Activated CD8-positive, alpha-beta memory T cell treated with anti-CD3 and anti-CD28 coated beads for 4 hours (primary cell): ENCODE measurements around the gene JKAMP.
"Not testable (repeated sequence)": the region's sequence is repeated elsewhere in the genome, so short reads cannot be mapped to it uniquely, and the experiment has no call there.

Source experiments
- DNase-seq, 2 donors: peaks; one replicate each; pipeline ENCODE4 v3.0.0-alpha.2; 2020; ENCODE audit warnings: low read depth in 2 of 2

The JKAMP gene, protein sequence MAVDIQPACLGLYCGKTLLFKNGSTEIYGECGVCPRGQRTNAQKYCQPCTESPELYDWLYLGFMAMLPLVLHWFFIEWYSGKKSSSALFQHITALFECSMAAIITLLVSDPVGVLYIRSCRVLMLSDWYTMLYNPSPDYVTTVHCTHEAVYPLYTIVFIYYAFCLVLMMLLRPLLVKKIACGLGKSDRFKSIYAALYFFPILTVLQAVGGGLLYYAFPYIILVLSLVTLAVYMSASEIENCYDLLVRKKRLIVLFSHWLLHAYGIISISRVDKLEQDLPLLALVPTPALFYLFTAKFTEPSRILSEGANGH

DNA sequence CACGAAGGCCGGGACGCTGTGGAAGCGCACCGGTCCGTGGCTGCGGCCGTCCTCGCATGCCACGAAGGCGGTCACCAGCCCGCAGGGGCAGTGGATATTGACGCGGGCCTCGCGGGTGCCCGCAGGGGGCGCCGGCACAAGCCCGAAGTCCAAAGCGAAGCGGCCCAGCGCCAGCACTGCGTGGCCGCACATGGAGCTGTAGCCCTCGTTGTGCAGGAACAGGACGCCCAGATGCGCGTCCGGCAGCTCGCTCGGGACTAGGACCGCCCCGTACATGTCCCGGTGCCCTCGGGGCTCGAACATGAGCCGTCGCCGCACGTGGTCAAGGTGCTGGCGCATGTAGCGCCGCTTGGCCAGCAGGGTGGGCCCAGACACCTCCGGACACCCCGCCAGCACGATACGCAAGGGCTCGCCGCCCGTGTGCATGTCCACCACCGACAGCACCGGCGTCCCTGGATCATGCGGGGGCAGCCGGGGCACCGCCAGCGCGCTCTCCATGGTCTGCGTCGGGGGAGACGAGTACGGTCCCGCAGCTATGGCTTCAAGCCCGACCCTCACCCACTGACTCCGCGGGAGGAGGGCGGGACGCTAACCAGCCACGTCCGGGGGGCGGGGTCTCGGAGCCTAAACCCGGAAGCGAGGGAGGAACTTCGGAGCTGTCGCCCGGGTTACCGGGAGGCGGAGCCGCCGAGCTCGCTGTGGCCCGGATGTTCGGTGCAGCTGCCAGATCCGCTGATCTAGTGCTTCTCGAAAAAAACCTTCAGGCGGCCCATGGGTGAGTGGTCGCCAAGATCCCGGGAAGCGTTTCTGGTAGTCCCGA is at the start of gene JKAMP, which contains the start of gene L3HYPDH:
Gene JKAMP, plus strand, starts transcription at position 699 of the 820 bp plus-strand sequence. Its CDS starts 73 bp downstream, at position 772.
Gene L3HYPDH, minus strand, starts transcription at position 590 of the 820 bp plus-strand sequence. Its CDS starts 92 bp downstream, at position 498.
- DNase-seq: peak; percentile 97 to 98

DNA sequence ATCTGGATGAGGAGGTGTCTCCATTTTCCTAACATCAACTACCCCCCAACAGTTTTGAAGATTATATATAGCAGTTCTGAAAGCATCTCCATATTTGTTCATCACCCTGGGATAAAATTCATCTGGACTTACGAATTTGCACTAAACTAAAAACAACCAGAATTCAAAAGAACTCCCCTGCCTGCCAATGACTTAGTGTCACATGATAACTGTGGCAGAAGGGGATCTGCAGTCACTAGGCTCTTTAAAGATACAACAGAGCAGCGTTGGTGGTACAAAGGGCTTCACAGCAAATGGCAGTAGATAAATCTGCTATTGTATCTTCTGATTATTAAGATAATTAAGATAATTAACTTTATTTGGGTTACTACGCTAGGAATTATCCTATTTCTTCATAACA is 49.2 kb upstream of the JKAMP start:
- no peak for DNase-seq

DNA sequence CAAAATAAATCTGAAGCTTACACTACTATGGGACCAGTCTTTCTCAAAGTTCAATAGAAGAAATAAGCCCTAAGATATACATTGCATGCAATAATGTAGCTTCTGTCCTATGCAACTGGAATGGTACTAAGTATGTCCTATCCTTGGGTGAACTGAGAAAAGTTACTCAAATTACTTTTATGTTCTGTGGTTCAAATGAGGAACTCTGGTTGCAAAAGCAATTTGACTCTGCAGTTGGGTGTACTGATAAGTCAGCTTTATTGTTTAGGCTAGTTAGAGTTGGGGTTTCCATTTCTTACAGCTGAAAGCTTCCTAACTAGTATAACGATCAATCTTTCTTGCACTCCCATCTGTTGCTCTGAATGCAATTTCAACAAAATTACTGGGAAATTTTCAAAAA is 48.3 kb upstream of the JKAMP start:
- DNase-seq: no peak

DNA sequence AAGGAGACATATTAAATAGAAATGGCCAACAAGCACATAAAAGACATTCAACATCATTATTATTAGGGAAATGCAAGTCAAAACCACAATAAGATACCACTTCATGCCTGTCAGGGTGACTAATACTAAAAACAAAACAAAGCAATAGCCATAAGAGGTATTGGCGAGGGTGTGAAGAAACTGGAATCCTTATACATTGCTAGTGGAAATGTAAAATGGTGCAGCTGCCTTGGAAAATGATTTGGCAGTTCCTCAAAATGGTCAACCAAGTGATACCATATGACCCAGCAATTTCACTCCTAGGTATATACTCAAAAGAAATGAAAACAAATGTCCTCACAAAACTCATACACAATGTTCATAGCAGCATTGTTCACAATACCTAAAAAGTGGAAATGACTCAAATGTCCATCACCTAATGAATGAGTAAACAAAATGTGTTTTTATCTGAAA is 46.1 kb upstream of the JKAMP start:
- DNase-seq: no peak

DNA sequence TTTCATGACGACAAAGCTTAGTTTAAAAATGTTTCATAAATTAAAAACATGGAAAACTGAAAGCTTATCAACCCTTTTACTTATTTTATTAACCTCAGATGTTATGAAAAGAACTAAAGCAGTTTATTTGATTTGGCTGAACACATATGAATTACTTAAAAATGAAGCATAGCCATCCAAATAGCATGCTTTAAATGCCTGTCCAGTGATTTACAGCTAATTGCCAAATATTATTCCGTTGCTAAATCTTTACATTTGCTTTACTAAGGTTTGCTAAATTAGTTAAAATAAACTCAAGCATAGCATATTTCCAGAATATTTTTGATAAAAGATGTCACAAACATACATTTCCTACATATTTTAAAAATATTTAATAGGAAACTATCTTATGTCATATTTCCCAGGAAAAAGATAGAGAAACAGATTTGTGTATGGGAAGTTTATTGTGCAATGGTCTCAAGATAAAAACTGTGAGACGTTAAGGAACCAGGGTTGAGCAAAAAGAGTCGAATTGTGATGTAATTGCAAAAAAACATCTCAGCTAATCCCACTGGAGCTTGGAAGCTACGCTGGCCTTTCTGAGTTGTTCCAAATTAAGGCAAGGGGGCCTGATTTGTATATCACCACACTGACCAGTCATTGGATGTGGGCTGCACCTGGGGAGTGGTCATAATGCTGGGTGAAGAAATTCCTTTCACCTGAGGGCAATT is 44.9 kb upstream of the JKAMP start:
- no peak for DNase-seq

DNA sequence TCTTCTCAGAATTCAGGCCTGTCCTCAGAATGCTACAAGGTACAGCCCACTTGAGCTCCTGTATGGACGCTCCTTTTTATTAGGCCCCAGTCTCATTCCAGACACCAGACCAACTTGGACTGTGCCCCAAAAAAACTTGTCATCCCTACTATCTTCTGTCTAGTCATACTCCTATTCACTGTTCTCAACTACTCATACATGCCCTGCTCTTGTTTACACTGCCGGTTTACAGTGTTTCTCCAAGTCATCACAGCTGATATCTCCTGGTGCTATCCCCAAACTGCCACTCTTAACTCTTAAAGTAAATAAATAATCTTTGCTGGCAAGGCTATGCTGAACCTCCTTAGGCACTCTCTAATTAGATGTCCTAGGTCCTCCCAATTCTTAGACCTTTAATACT is 35.6 kb upstream of the JKAMP start:
- DNase-seq: not testable (repeated sequence)

DNA sequence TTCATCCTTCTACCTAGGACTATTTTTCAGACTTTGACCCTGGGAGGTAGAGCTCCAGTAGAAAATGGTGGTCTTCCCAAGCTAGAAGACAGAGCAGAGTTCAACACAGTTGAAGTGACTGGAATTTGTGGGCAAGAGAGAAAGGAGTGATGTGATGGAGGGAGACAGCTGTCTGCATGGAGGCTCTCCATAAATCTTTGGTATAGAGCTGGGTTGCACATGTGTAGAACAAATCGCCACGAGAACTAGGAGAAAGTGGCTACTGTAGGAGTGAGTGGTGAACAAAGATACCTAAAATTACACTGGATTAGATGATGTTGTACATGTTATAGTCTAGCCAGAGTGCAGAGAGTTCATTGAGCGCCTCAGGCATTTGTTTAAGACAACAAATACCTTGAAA is 33.6 kb upstream of the JKAMP start:
- DNase-seq: no peak

DNA sequence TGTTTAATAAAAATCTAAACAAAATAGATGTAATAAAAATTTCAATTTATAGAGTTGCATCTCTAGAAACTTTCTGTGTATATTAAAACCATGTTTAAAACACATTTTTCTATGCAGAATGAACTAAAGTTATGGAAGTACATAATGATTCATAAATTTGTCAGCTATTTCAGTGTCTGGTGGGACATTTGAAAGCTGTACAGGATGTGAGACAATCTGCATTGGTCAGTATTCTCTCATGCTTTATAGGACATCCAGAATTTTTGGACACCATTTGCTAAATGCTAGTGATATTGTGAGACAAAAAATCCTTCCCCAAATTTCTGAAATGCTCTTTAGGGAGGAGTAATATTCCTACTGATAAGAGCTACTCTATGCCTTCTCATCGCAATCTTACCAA is 32.5 kb upstream of the JKAMP start:
- DNase-seq: no peak

DNA sequence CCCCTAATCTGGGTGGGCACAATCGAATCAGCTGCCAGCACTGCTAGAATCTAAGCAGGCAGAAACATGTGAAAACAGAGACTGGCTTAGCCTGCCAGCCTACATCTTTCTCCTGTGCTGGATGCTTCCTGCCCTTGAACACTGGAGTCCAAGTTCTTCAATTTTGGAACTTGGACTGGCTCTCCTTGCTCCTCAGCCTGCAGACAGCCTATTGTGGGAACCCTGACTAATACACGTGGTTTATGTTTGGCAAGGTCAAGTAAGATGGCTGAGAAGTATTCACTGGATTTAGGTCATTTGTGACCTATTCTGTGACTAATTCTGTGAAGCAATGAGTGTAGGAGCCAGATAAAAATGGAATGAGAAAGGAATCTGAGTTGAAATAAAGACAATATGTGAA is 30.2 kb upstream of the JKAMP start:
- no peak for DNase-seq

DNA sequence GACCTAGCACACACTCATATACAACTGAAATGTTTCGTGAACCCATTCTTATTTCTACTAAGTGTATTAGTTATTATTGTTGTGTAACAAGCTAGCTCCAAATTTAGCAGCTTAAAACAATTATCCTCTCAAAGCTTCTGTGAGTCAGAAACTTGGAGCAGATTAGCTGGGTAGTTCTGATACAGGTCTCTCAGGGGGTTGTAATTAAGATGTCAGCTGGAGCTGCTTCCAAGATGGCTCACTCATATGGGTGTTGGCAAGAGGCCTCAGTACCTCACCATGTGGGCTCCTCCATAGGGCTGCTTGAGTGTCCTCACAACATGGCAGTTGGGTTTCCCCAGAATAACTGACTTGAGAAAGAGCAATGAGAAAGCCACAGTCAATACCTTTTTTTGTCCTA is 28.9 kb upstream of the JKAMP start:
- DNase-seq: no peak

DNA sequence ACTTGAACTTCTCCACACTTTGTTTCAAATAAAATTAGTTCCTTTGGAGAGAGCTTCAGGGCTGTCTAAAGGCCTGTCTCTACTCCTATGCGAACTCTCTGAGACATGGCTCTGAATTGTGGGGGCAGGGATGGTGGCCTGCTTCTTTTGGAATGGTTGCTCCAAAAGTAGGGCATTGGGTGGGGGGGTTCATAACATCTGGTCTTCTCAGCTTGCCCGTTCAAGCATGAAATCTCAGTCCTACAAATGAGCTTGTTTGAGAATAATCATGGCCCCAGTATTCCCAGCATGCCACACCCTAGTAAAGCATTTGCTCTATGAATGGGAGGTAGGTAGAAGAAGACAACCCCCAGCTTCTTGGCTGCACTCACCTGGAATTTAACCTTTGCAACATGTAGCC is 25.8 kb upstream of the JKAMP start:
- DNase-seq: no peak

DNA sequence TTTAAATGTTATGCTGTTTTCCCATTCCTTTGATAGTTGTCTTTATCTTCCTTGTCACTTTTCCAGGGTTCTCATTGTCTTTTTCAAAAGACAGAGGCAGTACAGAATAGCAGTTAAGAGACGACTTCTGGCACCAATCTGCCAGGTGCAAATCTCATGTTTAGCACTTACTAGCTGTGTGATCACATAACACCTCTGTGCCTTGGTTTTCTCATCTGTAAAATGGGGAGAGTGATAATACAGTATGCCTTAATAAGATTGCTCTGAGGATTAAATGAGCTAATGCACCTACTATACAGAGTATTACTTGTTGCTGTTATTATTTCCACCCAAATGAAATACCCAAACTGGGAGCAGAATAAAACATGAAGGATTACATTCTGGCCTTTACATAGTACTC is 23.9 kb upstream of the JKAMP start:
- no peak for DNase-seq

DNA sequence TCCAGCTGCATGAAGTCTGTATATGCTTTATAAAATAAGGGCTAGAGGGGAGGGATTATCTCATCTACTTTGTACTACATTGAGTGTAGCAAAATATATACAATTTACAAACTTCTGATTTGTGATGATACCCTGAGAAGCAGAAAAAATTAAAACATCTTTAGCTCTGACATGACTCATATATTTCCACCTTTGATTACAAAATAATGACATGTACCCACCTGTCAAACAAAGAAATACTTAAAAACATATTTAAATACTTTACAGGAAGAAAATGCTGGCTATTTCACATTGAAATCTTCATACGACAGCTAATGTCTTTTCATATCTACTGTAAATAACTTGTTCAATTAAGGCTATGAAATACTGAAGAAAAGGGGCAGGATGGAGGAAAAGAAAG is 22.4 kb upstream of the JKAMP start:
- no peak for DNase-seq

DNA sequence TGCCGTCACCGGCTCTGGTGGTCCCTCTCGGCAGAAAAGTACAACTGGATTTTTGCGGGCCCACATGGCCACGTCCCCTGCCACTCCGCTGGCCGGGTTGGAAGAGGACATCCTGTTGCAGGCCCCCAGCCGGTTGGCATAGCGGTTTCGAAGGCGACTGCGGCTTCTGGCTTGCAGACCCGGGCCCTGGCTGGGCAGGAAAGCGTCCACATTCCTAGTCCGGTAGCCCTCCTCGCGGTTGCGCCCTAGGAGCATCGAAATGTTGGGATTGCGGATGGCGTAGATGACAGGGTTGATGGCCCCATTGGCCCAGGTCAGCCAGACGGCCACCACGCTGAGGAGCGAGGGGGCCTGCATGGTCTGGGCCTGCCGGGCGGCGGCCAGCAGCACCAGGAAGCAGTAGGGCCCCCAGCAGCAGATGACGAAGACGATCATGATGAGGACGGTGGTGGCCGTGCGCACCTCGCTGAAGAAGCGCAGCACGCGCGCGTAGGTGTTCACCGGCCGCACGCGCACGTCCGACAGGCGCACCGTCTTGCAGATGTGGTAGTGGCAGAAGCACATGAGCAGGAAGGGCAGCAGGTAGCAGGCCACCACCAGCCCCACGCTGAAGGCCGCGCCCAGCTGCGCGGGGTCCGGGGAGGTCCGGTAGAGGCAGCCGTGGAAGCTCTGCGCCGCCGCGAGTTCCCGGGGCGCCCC is 20.4 kb upstream of the JKAMP start:
- no peak for DNase-seq

DNA sequence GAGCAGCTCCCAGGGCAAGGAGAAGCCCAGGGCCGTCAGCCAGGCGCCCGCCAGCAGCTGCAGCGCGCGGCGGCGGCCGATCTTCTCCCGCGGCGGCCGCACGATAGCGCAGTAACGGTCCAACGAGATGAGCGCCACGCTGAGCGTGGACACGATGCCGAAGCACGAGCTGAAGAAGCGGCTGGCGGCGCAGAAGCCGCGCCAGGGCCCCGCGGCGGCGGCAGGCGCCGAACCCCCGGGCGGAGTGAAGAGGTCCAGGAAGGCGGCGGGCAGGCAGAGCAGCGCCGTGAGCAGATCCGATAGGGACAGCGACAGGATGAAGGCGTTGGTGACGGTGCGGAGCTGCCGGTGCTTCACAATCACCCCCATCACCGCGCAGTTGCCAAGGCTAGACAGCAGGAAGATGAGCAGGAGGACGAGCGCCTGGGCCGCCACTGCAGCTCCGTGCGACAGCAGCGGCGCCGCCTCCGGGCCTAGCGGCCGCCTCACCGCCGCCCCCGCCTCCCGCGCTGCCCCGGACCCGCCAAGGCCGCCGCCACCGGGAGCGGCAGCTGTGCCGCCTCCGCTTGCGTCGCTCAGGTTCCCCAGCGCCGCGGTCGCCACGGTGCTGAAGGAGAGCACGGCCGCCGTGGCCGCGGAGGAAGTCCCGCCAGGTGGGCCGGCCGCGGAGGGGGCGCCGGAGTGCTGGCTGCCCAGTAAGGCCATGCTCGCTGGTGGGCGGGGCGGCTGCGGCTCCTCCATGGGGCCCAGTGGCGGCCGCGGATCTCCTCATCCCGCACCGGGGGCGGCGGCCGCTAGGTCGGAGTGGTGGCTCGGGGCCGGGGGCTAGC is 19.6 kb upstream of the JKAMP start:
- peak in 1 of 2 donors; percentile 16 for DNase-seq

DNA sequence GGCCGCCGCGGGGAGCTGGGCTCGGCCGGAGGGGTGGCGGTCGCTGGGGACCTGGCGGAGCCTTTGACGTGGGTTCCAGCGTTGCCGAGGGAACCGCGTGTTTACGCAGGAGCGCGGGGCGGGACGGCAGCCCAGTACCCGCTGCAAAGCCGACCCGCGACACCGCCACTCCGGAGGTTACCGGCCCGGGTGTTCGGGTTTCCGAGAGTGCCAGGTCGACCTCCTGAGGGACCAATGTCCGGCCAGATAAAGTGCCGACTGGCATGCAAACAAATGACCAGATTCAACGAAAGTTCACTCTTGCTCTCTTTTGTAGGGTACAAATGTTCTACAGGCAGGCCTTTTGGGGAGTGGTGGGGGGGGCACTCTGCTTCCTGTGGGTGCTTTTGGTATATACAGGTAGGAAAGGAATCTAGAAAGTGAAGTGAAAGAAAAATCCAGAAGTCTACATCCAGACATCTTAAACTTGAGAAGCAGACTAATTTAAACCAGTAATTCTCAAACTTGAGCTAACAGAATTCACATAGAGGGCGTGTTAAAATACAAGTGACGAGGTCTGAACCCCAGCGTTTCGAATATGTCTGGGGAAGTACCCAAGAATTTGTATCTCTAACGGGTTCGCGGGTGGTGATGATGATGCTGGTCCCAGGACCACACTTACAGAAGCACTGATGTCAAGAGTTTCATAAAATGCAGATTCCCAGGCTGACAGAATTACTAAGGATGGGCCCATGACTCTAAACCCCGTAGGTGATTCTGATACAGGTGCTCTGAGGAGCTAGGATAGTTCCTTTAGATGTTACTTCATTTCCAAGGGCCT is 18.8 kb upstream of the JKAMP start, which contains the start of gene GPR135:
Gene GPR135, minus strand, starts transcription at position 65 of the 820 bp plus-strand sequence. CDS start 154 bp downstream, outside the sequence.
- peak in 1 of 2 donors; percentile 11 for DNase-seq

DNA sequence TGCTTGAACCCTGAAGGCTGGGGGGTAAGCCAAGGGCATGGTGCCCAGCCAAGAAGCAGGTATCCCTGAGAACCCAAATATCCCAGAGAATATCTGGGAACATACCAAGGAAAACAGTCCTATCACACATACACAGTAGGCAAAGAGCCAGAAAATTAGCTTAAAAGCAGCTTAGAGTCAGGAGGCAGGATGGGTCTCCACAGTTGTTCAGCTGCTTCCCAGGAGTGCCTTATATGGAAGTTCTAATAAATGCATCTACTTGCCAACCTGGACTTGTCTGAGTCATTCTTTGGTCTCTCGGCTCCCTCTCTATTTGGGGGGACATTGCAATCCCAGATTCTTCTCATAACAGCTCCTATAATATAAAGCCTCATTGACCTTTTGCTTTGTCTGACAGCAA is 10.1 kb upstream of the JKAMP start:
- DNase-seq: no peak

DNA sequence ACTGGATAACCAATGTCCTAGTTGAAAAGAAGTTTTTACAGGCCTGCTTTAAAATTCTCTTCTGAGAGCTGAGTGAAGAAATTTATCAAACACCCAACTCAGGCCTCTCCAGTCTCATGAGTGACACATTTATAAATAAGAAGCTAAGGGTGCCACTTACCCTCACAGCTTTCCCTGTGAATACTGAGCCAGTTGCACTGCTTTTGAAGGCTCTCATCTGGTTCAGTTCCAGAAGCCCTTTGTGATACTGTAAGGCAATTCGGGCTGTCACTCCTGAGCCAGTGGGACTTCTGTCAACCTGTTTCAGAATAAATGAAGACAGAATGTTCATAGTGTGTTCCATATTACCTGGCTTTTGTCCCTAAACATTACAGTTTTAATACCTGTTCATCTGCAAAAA is 8.6 kb upstream of the JKAMP start:
- DNase-seq: no peak

DNA sequence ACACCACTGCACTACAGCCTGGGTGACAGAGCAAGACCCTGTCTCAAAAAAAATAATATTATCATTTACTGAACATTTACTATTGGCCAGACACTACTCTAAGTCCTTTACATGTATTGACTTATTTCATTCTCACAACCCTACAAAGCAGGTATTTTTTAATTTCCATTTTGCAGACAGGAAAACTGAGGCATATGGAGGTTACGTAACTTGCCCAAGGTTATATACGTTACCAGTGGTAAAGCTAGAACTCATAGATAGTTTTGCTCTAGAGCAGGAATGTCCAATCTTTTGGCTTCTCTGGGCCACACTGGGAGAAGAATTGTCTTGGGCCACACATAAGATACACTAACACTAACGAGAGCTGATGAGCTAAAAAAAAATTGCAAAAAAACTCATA is 5.8 kb upstream of the JKAMP start:
- no peak for DNase-seq

DNA sequence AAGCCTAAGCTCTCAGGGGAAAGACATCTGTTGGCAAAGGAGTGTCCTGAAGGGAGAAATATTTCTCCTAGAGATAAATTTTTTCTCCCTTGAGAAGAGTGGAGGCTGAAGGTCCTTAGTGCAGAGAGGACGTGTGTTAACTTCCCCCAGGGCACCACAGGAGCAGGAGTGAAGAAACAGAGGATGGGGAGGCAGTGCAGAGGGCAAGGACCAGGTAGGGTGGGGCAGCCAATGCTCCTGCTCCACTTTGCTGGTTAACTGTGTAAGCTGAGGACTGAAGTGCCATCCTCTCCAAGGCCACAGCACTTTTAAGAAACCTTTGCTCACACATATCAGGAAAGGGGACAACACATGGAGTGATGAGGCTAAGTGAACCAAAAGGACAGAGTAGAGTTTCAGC is 4.2 kb upstream of the JKAMP start:
- no peak for DNase-seq
